ENCODE results near the gene EGR4. TPM values are rescaled to one million over a fixed set of nuclear protein-coding genes. Genes with fewer than 3 reads are reported as not detected.

The EGR4 gene
- total RNA-seq, 1 donor from 2014 or later: not detected

GRCh38 chr2:73283545-73284295 is 9.6 kb downstream of the EGR4 start:
- Histone ChIP-seq H3K36me3 (ENCODE audit: insufficient read depth, low read length) (no peaks in the 10 kb centered on the region), H3K9me3 (ENCODE audit: insufficient read depth, low read depth, low read length) (no peaks in the 10 kb centered on the region), H2AFZ (ENCODE audit: low read depth, low read length) (peak overlapping the region; percentile 81), H3K79me2 (ENCODE audit: insufficient read depth, low read length) (no peaks in the 10 kb centered on the region), H3K4me1 (ENCODE audit: insufficient read depth, low read length) (peaks cover 4% of the 10 kb centered on the region), H3K4me2 (ENCODE audit: low read length) (peak overlapping the region; percentile 90), H3K9ac (ENCODE audit: low read length) (peak overlapping the region; percentile 71), H3K27ac (ENCODE audit: low read depth, low read length) (no peak overlapping the region), H3K27me3 (ENCODE audit: insufficient read depth, low read length) (peaks cover 34% of the 10 kb centered on the region), H3K4me3 (ENCODE audit: insufficient read depth, low read depth, low read length) (peak overlapping the region; percentile 60), H4K20me1 (ENCODE audit: insufficient read depth, low read length) (peaks cover 15% of the 10 kb centered on the region)
- peaks cover 2% of the 10 kb centered on the region for H3K9me3 Mint-ChIP-seq (ENCODE audit: unreplicated experiment)
- DNase-seq (ENCODE audit: low read depth) (no peak), FAIRE-seq (no peak)
- H3K4me3 Mint-ChIP-seq (ENCODE audit: unreplicated experiment): peak overlapping the region; percentile 91
- peaks cover 32% of the 10 kb centered on the region for H3K27me3 Mint-ChIP-seq (ENCODE audit: low read depth, unreplicated experiment)
- H3K4me1 Mint-ChIP-seq (ENCODE audit: low read depth, unreplicated experiment): no peaks in the 10 kb centered on the region
- H3K27ac Mint-ChIP-seq (ENCODE audit: unreplicated experiment): peak overlapping the region; percentile 17
- peak; percentile 5 for TF ChIP-seq EZH2 (IDR thresholded peaks at IDR 0.05; ENCODE audit: insufficient read depth, low read length)
- TF ChIP-seq CTCF (IDR thresholded peaks at IDR 0.05; ENCODE audit: insufficient read depth, low read depth, low read length): no peak
- no peaks in the 10 kb centered on the region for H3K36me3 Mint-ChIP-seq (ENCODE audit: low read depth, unreplicated experiment)

GRCh38 chr2:73282924-73283544 is 10.3 kb downstream of the EGR4 start:
- Histone ChIP-seq H3K36me3 (ENCODE audit: insufficient read depth, low read length) (no peaks in the 10 kb centered on the region), H3K9me3 (ENCODE audit: insufficient read depth, low read depth, low read length) (no peaks in the 10 kb centered on the region), H2AFZ (ENCODE audit: low read depth, low read length) (no peak overlapping the region), H3K4me1 (ENCODE audit: insufficient read depth, low read length) (peaks cover 4% of the 10 kb centered on the region), H3K79me2 (ENCODE audit: insufficient read depth, low read length) (no peaks in the 10 kb centered on the region), H4K20me1 (ENCODE audit: insufficient read depth, low read length) (peaks cover 18% of the 10 kb centered on the region), H3K27ac (ENCODE audit: low read depth, low read length) (no peak overlapping the region), H3K4me3 (ENCODE audit: insufficient read depth, low read depth, low read length) (peak overlapping the region; percentile 60), H3K27me3 (ENCODE audit: insufficient read depth, low read length) (peaks cover 28% of the 10 kb centered on the region), H3K9ac (ENCODE audit: low read length) (no peak overlapping the region), H3K4me2 (ENCODE audit: low read length) (peak overlapping the region; percentile 90)
- TF ChIP-seq CTCF (IDR thresholded peaks at IDR 0.05; ENCODE audit: insufficient read depth, low read depth, low read length): no peak
- no peak for TF ChIP-seq EZH2 (IDR thresholded peaks at IDR 0.05; ENCODE audit: insufficient read depth, low read length)
- peaks cover 2% of the 10 kb centered on the region for H3K9me3 Mint-ChIP-seq (ENCODE audit: unreplicated experiment)
- H3K36me3 Mint-ChIP-seq (ENCODE audit: low read depth, unreplicated experiment): no peaks in the 10 kb centered on the region
- DNase-seq (ENCODE audit: low read depth): no peak
- H3K27me3 Mint-ChIP-seq (ENCODE audit: low read depth, unreplicated experiment): peaks cover 25% of the 10 kb centered on the region
- no peaks in the 10 kb centered on the region for H3K4me1 Mint-ChIP-seq (ENCODE audit: low read depth, unreplicated experiment)
- H3K27ac Mint-ChIP-seq (ENCODE audit: unreplicated experiment): peak overlapping the region; percentile 17
- FAIRE-seq: no peak
- peak overlapping the region; percentile 91 for H3K4me3 Mint-ChIP-seq (ENCODE audit: unreplicated experiment)

GRCh38 chr2:73281244-73281643 is 12.1 kb downstream of the EGR4 start:
- no peak overlapping the region for H3K27ac ChIP-seq (ENCODE audit: low read depth, low read length)
- TF ChIP-seq EZH2 (IDR thresholded peaks at IDR 0.05; ENCODE audit: insufficient read depth, low read length) (no peak), CTCF (IDR thresholded peaks at IDR 0.05; ENCODE audit: insufficient read depth, low read depth, low read length) (no peak)
- no peak overlapping the region for H3K4me3 ChIP-seq (ENCODE audit: insufficient read depth, low read depth, low read length)
- H2AFZ ChIP-seq (ENCODE audit: low read depth, low read length): no peak overlapping the region
- H3K9me3 ChIP-seq (ENCODE audit: insufficient read depth, low read depth, low read length): no peaks in the 10 kb centered on the region
- FAIRE-seq: no peak
- H3K27me3 ChIP-seq (ENCODE audit: insufficient read depth, low read length): peaks cover 12% of the 10 kb centered on the region
- DNase-seq (ENCODE audit: low read depth): no peak
- no peaks in the 10 kb centered on the region for H3K79me2 ChIP-seq (ENCODE audit: insufficient read depth, low read length)
- H3K4me1 ChIP-seq (ENCODE audit: insufficient read depth, low read length): peaks cover 4% of the 10 kb centered on the region
- peaks cover 22% of the 10 kb centered on the region for H4K20me1 ChIP-seq (ENCODE audit: insufficient read depth, low read length)
- H3K36me3 ChIP-seq (ENCODE audit: insufficient read depth, low read length): no peaks in the 10 kb centered on the region
- Mint-ChIP-seq H3K36me3 (ENCODE audit: low read depth, unreplicated experiment) (peaks cover 6% of the 10 kb centered on the region), H3K9me3 (ENCODE audit: unreplicated experiment) (peaks cover 2% of the 10 kb centered on the region), H3K27me3 (ENCODE audit: low read depth, unreplicated experiment) (peaks cover 11% of the 10 kb centered on the region), H3K27ac (ENCODE audit: unreplicated experiment) (no peak overlapping the region), H3K4me1 (ENCODE audit: low read depth, unreplicated experiment) (no peaks in the 10 kb centered on the region), H3K4me3 (ENCODE audit: unreplicated experiment) (no peak overlapping the region)
- no peak overlapping the region for H3K9ac ChIP-seq (ENCODE audit: low read length)
- no peak overlapping the region for H3K4me2 ChIP-seq (ENCODE audit: low read length)

Data from astrocyte (in vitro differentiated cells and primary cell).